Activated CD4-positive, alpha-beta T cell treated with anti-CD3 and anti-CD28 coated beads, Interleukin-2, amount 10 ng/mL, durations not matched to agents 24 days and 14 days (primary cell): Measurements from ENCODE around the gene CAPN11. TPM values are rescaled to one million over a fixed set of nuclear protein-coding genes. Genes with fewer than 3 reads are reported as not detected.
"Not testable (repeated sequence)": the region's sequence is repeated elsewhere in the genome, so short reads cannot be mapped to it uniquely, and the experiment has no call there.

Experiments
- DNase-seq: peaks from one replicate; pipeline ENCODE4 v3.0.0; 2022
- H3K27ac Mint-ChIP-seq: one replicate; pipeline ENCODE4 v1.8.0; 2022; ENCODE audit warnings: mild to moderate bottlenecking, mixed read lengths
- H3K27me3 Mint-ChIP-seq: one replicate; pipeline ENCODE4 v1.8.0; 2022; ENCODE audit warnings: mixed read lengths
- H3K36me3 Mint-ChIP-seq: one replicate; pipeline ENCODE4 v1.8.0; 2022; ENCODE audit warnings: low read depth, mild to moderate bottlenecking, mixed read lengths
- H3K4me1 Mint-ChIP-seq: one replicate; pipeline ENCODE4 v1.8.0; 2021; ENCODE audit warnings: mixed read lengths
- H3K4me3 Mint-ChIP-seq: one replicate; pipeline ENCODE4 v1.8.0; 2022; ENCODE audit warnings: mild to moderate bottlenecking, moderate library complexity, mixed read lengths
- H3K9me3 Mint-ChIP-seq: one replicate; pipeline ENCODE4 v1.8.0; 2021; ENCODE audit warnings: mixed read lengths
- intact Hi-C: fragments of 100-400 bp; cut with micrococcal nuclease; formaldehyde crosslinking; loops from one replicate; pipeline ENCODE4 v1.15.1; 2023
- total RNA-seq: library from RNA; stranded (reverse); gene quantifications from 2 replicates; pipeline ENCODE4 v1.2.3, GENCODE V29; 2022

Gene CAPN11
- total RNA-seq, 1 donor from 2014 or later, result 0.28 TPM

GRCh38 chr6:44138717-44139350 is 19.8 kb upstream of the CAPN11 start:
- no peak overlapping the region for H3K4me3 Mint-ChIP-seq
- H3K9me3 Mint-ChIP-seq, result no peaks in the 10 kb centered on the region
- no peaks in the 10 kb centered on the region for H3K27me3 Mint-ChIP-seq
- H3K4me1 Mint-ChIP-seq, result no peaks in the 10 kb centered on the region
- peaks cover 31% of the 10 kb centered on the region for H3K36me3 Mint-ChIP-seq
- intact Hi-C loops, result no loop called here
- DNase-seq, result no peak
- H3K27ac Mint-ChIP-seq, result no peak overlapping the region

- Mint-ChIP-seq H3K9me3 (no peaks in the 10 kb centered on the region), H3K4me3 (no peak overlapping the region), H3K27ac (no peak overlapping the region), H3K36me3 (peaks cover 35% of the 10 kb centered on the region), H3K4me1 (no peaks in the 10 kb centered on the region), H3K27me3 (no peaks in the 10 kb centered on the region)
- no peak for DNase-seq
- intact Hi-C loops, result no loop called here
Measured at GRCh38 chr6:44139351-44139743, 19.3 kb upstream of the CAPN11 start.

GRCh38 chr6:44142835-44143234 is 15.8 kb upstream of the CAPN11 start:
- Mint-ChIP-seq H3K36me3 (peaks cover 41% of the 10 kb centered on the region), H3K27ac (no peak overlapping the region), H3K4me3 (no peak overlapping the region), H3K4me1 (peaks cover 3% of the 10 kb centered on the region), H3K27me3 (no peaks in the 10 kb centered on the region), H3K9me3 (no peaks in the 10 kb centered on the region)
- DNase-seq, result no peak
- intact Hi-C loops, result no loop called here

GRCh38 chr6:44143731-44144130 is 14.9 kb upstream of the CAPN11 start:
- Mint-ChIP-seq H3K4me3 (no peak overlapping the region), H3K27ac (no peak overlapping the region), H3K4me1 (peaks cover 3% of the 10 kb centered on the region), H3K9me3 (no peaks in the 10 kb centered on the region), H3K27me3 (no peaks in the 10 kb centered on the region), H3K36me3 (peaks cover 41% of the 10 kb centered on the region)
- DNase-seq, result no peak
- intact Hi-C loops, result no loop called here

- H3K27me3 Mint-ChIP-seq, H3K9me3 Mint-ChIP-seq, H3K27ac Mint-ChIP-seq, H3K4me3 Mint-ChIP-seq, intact Hi-C loops, DNase-seq, H3K4me1 Mint-ChIP-seq: not testable (repeated sequence)
- H3K36me3 Mint-ChIP-seq, result peaks cover 42% of the 10 kb centered on the region
Measured at GRCh38 chr6:44144536-44144935, 14.1 kb upstream of the CAPN11 start.

GRCh38 chr6:44145839-44146238 is 12.8 kb upstream of the CAPN11 start:
- Mint-ChIP-seq H3K27ac (no peak overlapping the region), H3K27me3 (no peaks in the 10 kb centered on the region)
- intact Hi-C loops, result no loop called here

GRCh38 chr6:44146685-44147084 is 11.9 kb upstream of the CAPN11 start:
- Mint-ChIP-seq H3K27ac (no peak overlapping the region), H3K27me3 (no peaks in the 10 kb centered on the region), H3K4me1 (peaks cover 13% of the 10 kb centered on the region), H3K36me3 (peaks cover 25% of the 10 kb centered on the region), H3K9me3 (no peaks in the 10 kb centered on the region), H3K4me3 (no peak overlapping the region)
- intact Hi-C loops, result no loop called here
- no peak for DNase-seq

More at GRCh38 chr6:44145839-44146238, 12.8 kb upstream of the CAPN11 start:
- Mint-ChIP-seq H3K4me1 (peaks cover 5% of the 10 kb centered on the region), H3K9me3 (no peaks in the 10 kb centered on the region), H3K4me3 (no peak overlapping the region), H3K36me3 (peaks cover 32% of the 10 kb centered on the region)
- no peak for DNase-seq

- intact Hi-C loops, result no loop called here
- Mint-ChIP-seq H3K27me3 (no peaks in the 10 kb centered on the region), H3K4me1 (peaks cover 14% of the 10 kb centered on the region), H3K36me3 (peaks cover 25% of the 10 kb centered on the region), H3K9me3 (no peaks in the 10 kb centered on the region), H3K27ac (no peak overlapping the region), H3K4me3 (no peak overlapping the region)
- DNase-seq, result no peak
Measured at GRCh38 chr6:44147256-44147655, 11.4 kb upstream of the CAPN11 start.

GRCh38 chr6:44148306-44148705 is 10.3 kb upstream of the CAPN11 start:
- no peak overlapping the region for H3K27ac Mint-ChIP-seq
- H3K4me1 Mint-ChIP-seq, result peaks cover 14% of the 10 kb centered on the region
- intact Hi-C loops, result no loop called here
- peaks cover 20% of the 10 kb centered on the region for H3K36me3 Mint-ChIP-seq
- H3K4me3 Mint-ChIP-seq, result no peak overlapping the region
- no peaks in the 10 kb centered on the region for H3K27me3 Mint-ChIP-seq
- H3K9me3 Mint-ChIP-seq, result no peaks in the 10 kb centered on the region
- no peak for DNase-seq

- peaks cover 12% of the 10 kb centered on the region for H3K36me3 Mint-ChIP-seq
- DNase-seq, result no peak
- intact Hi-C loops, result loop anchor here (2.0 kb wide), 1 partner anchor 23 kb away; the partner anchor contains the start of genes MRPL14 and TMEM63B
- H3K4me3 Mint-ChIP-seq, result no peak overlapping the region
- no peaks in the 10 kb centered on the region for H3K9me3 Mint-ChIP-seq
- peaks cover 14% of the 10 kb centered on the region for H3K4me1 Mint-ChIP-seq
- no peaks in the 10 kb centered on the region for H3K27me3 Mint-ChIP-seq
- no peak overlapping the region for H3K27ac Mint-ChIP-seq
Measured at GRCh38 chr6:44149369-44150012, 9.1 kb upstream of the CAPN11 start.

GRCh38 chr6:44150317-44150917 is 8.2 kb upstream of the CAPN11 start:
- intact Hi-C loops, result loop anchor here (2.0 kb wide), 1 partner anchor 24 kb away; the partner anchor contains the start of genes MRPL14 and TMEM63B
- Mint-ChIP-seq H3K27ac (no peak overlapping the region), H3K27me3 (no peaks in the 10 kb centered on the region), H3K4me3 (no peak overlapping the region), H3K4me1 (peaks cover 14% of the 10 kb centered on the region), H3K36me3 (peaks cover 10% of the 10 kb centered on the region), H3K9me3 (no peaks in the 10 kb centered on the region)
- no peak for DNase-seq

GRCh38 chr6:44151348-44152108 is 7.1 kb upstream of the CAPN11 start:
- peak; percentile 95 for DNase-seq
- Mint-ChIP-seq H3K36me3 (peaks cover 4% of the 10 kb centered on the region), H3K4me1 (peaks cover 11% of the 10 kb centered on the region), H3K4me3 (peak overlapping the region; percentile 17), H3K27ac (no peak overlapping the region), H3K27me3 (no peaks in the 10 kb centered on the region), H3K9me3 (no peaks in the 10 kb centered on the region)
- intact Hi-C loops, result loop anchor here (1.0 to 2.0 kb wide), 3 partner anchors 25 to 187 kb away; partner anchors contain the start of genes MRPL14 and TMEM63B

GRCh38 chr6:44152109-44152461 is 6.5 kb upstream of the CAPN11 start:
- peaks cover 4% of the 10 kb centered on the region for H3K36me3 Mint-ChIP-seq
- no peak overlapping the region for H3K4me3 Mint-ChIP-seq
- H3K9me3 Mint-ChIP-seq, result no peaks in the 10 kb centered on the region
- no peak for DNase-seq
- no peaks in the 10 kb centered on the region for H3K27me3 Mint-ChIP-seq
- intact Hi-C loops, result no loop called here
- H3K4me1 Mint-ChIP-seq, result peaks cover 11% of the 10 kb centered on the region
- H3K27ac Mint-ChIP-seq, result no peak overlapping the region

GRCh38 chr6:44152533-44152932 is 6.1 kb upstream of the CAPN11 start:
- peaks cover 11% of the 10 kb centered on the region for H3K4me1 Mint-ChIP-seq
- H3K27ac Mint-ChIP-seq, result no peak overlapping the region
- no peaks in the 10 kb centered on the region for H3K9me3 Mint-ChIP-seq
- no peak overlapping the region for H3K4me3 Mint-ChIP-seq
- H3K36me3 Mint-ChIP-seq, result peaks cover 4% of the 10 kb centered on the region
- intact Hi-C loops, result no loop called here
- no peaks in the 10 kb centered on the region for H3K27me3 Mint-ChIP-seq
- no peak for DNase-seq
